ENCODE data around the gene HBA1. TPM values are rescaled to one million over a fixed set of nuclear protein-coding genes. Genes with fewer than 3 reads are reported as not detected.
"Not testable (repeated sequence)": the region's sequence is repeated elsewhere in the genome, so short reads cannot be mapped to it uniquely, and the experiment has no call there.

HBA1 gene
- total RNA-seq (2014; rRNA removed; shearing (Covaris generic)): not detected in 2 replicates

- not testable (repeated sequence) for DNase-seq (ENCODE audit: low spot score)
Measured at GRCh38 chr16:176477-177382, at the start of gene HBA1. Gene HBA1 (plus strand): TSS chr16:176680. CDS start chr16:176717, 37 bp downstream.

GRCh38 chr16:129075-129474, 47.4 kb upstream of the HBA1 start:
- DNase-seq (ENCODE audit: low spot score): no peak

- DNase-seq (ENCODE audit: low spot score): no peak
Measured at GRCh38 chr16:130533-131173, 45.8 kb upstream of the HBA1 start.

- DNase-seq (ENCODE audit: low spot score): no peak
Measured at GRCh38 chr16:132120-132519, 44.4 kb upstream of the HBA1 start.

- DNase-seq (ENCODE audit: low spot score): no peak
Measured at GRCh38 chr16:133716-134115, 42.8 kb upstream of the HBA1 start.

GRCh38 chr16:138049-138417, 38.4 kb upstream of the HBA1 start:
- DNase-seq (ENCODE audit: low spot score): no peak

GRCh38 chr16:140175-140857, 36.2 kb upstream of the HBA1 start:
- DNase-seq (ENCODE audit: low spot score): no peak

GRCh38 chr16:142405-142967, 34.0 kb upstream of the HBA1 start:
- no peak for DNase-seq (ENCODE audit: low spot score)

GRCh38 chr16:143047-143446, 33.4 kb upstream of the HBA1 start:
- DNase-seq (ENCODE audit: low spot score): no peak

GRCh38 chr16:143456-143855, 33.0 kb upstream of the HBA1 start:
- DNase-seq (ENCODE audit: low spot score): no peak

- no peak for DNase-seq (ENCODE audit: low spot score)
Measured at GRCh38 chr16:144797-145252, 31.7 kb upstream of the HBA1 start.

GRCh38 chr16:146646-147045, 29.8 kb upstream of the HBA1 start:
- DNase-seq (ENCODE audit: low spot score): no peak

GRCh38 chr16:149024-149660, 27.3 kb upstream of the HBA1 start:
- DNase-seq (ENCODE audit: low spot score): peak; percentile 41

- no peak for DNase-seq (ENCODE audit: low spot score)
Measured at GRCh38 chr16:152141-153128, 24.0 kb upstream of the HBA1 start, which contains the start of gene HBZ. Gene HBZ (plus strand): TSS chr16:152644. CDS start chr16:152910, 266 bp downstream.

- not testable (repeated sequence) for DNase-seq (ENCODE audit: low spot score)
Measured at GRCh38 chr16:153129-153521, 23.4 kb upstream of the HBA1 start.

GRCh38 chr16:153550-154216, 22.8 kb upstream of the HBA1 start:
- DNase-seq (ENCODE audit: low spot score): not testable (repeated sequence)

- no peak for DNase-seq (ENCODE audit: low spot score)
Measured at GRCh38 chr16:154217-155030, 22.1 kb upstream of the HBA1 start.

- DNase-seq (ENCODE audit: low spot score): no peak
Measured at GRCh38 chr16:155031-155398, 21.5 kb upstream of the HBA1 start.

All from A172 (cell line).